GM23338 (cell line): ENCODE results near the gene NF1. TPM values are rescaled to one million over a fixed set of nuclear protein-coding genes. Genes with fewer than 3 reads are reported as not detected.

ENCODE experiments used
- ATAC-seq: fragments of 200-7000 bp; cut with Tn5 transposase; 3 replicates; pipeline ENCODE4 v1.9.1; 2020
- DNase-seq: peaks from one replicate; pipeline ENCODE4 v3.0.0-alpha.2; 2015; ENCODE audit warnings: low spot score
- H2AFZ ChIP-seq: fragments of 200-600 bp; sonication (generic); 2 replicates; pipeline ENCODE4 v1.8.0; 2016; ENCODE audit warnings: antibody characterized with exemption, mild to moderate bottlenecking, moderate library complexity
- H3F3A ChIP-seq: fragments of 200-600 bp; sonication (generic); replicated peaks from 2 replicates; pipeline ENCODE4 v1.8.0; 2017; ENCODE audit warnings: antibody characterized with exemption, mixed run types, low read depth
- H3K27ac ChIP-seq: fragments of 200-600 bp; sonication (generic); 2 replicates; pipeline ENCODE4 v1.6.1; 2016; ENCODE audit warnings: low read depth
- H3K27me3 ChIP-seq: fragments of 200-600 bp; sonication (generic); 2 replicates; pipeline ENCODE4 v1.8.0; 2016; ENCODE audit warnings: mild to moderate bottlenecking, mixed run types, moderate library complexity; ENCODE audit not compliant: insufficient read depth
- H3K36me3 ChIP-seq: fragments of 200-600 bp; sonication (generic); 2 replicates; pipeline ENCODE4 v1.8.0; 2016; ENCODE audit warnings: mild to moderate bottlenecking; ENCODE audit not compliant: insufficient read depth
- H3K4me1 ChIP-seq: fragments of 200-600 bp; sonication (generic); 2 replicates; pipeline ENCODE4 v1.8.0; 2016; ENCODE audit warnings: mild to moderate bottlenecking, moderate library complexity; ENCODE audit not compliant: insufficient read depth
- H3K4me2 ChIP-seq: fragments of 200-600 bp; sonication (generic); 2 replicates; pipeline ENCODE4 v1.7.1; 2017; ENCODE audit warnings: mixed run types
- H3K4me3 ChIP-seq: fragments of 200-600 bp; sonication (generic); 2 replicates; pipeline ENCODE4 v1.6.1; 2016; ENCODE audit warnings: mixed run types
- H3K79me2 ChIP-seq: fragments of 200-600 bp; sonication (generic); replicated peaks from 2 replicates; pipeline ENCODE4 v1.8.0; 2017; ENCODE audit warnings: mild to moderate bottlenecking; ENCODE audit not compliant: insufficient read depth
- H3K9me2 ChIP-seq: fragments of 200-600 bp; sonication (generic); 2 replicates; pipeline ENCODE4 v1.8.0; 2017; ENCODE audit not compliant: insufficient read depth
- H4K20me1 ChIP-seq: fragments of 200-600 bp; sonication (generic); replicated peaks from 2 replicates; pipeline ENCODE4 v1.8.0; 2017; ENCODE audit warnings: mild to moderate bottlenecking; ENCODE audit not compliant: insufficient read depth
- H3K27ac Mint-ChIP-seq: 2 replicates; pipeline ENCODE4 v1.8.0; 2020; ENCODE audit warnings: inconsistent platforms, mild to moderate bottlenecking, moderate library complexity, mixed read lengths
- H3K27me3 Mint-ChIP-seq: 3 replicates; pipeline ENCODE4 v1.8.0; 2022; ENCODE audit warnings: low read depth, mild to moderate bottlenecking, moderate library complexity, mixed read lengths, inconsistent platforms; ENCODE audit not compliant: insufficient read depth, poor library complexity
- H3K36me3 Mint-ChIP-seq: 3 replicates; pipeline ENCODE4 v1.8.0; 2021; ENCODE audit warnings: low read depth, mild to moderate bottlenecking, inconsistent platforms, moderate library complexity, mixed read lengths
- H3K4me1 Mint-ChIP-seq: 3 replicates; pipeline ENCODE4 v1.8.0; 2020; ENCODE audit warnings: mild to moderate bottlenecking, inconsistent platforms, mixed read lengths
- H3K4me3 Mint-ChIP-seq: 3 replicates; pipeline ENCODE4 v1.8.0; 2021; ENCODE audit warnings: moderate library complexity, mild to moderate bottlenecking, inconsistent platforms, mixed read lengths
- H3K9me3 Mint-ChIP-seq: 3 replicates; pipeline ENCODE4 v1.8.0; 2020; ENCODE audit warnings: moderate library complexity, mild to moderate bottlenecking, inconsistent platforms, mixed read lengths
- CREB1 ChIP-seq: fragments of 250-450 bp; sonication (Bioruptor Pico); IDR thresholded peaks from 2 replicates; pipeline ENCODE4 v1.5.0; 2020; ENCODE audit warnings: low read depth, mild to moderate bottlenecking, moderate library complexity
- EZH2 ChIP-seq: fragments of 200-600 bp; sonication (generic); IDR thresholded peaks from one replicate; pipeline ENCODE4 v1.8.0; 2017; ENCODE audit warnings: antibody characterized with exemption, mild to moderate bottlenecking, low read depth; ENCODE audit not compliant: unreplicated experiment
- EZH2phosphoT487 ChIP-seq: fragments of 200-600 bp; sonication (generic); IDR thresholded peaks from one replicate; pipeline ENCODE4 v1.8.1; 2018; ENCODE audit warnings: antibody characterized with exemption; ENCODE audit not compliant: unreplicated experiment
- STAT1 ChIP-seq: IDR thresholded peaks from one replicate; pipeline ENCODE4 v1.6.1; 2016; ENCODE audit warnings: antibody characterized with exemption; ENCODE audit not compliant: unreplicated experiment
- ZNF114 ChIP-seq: fragments of 250-450 bp; sonication (Bioruptor Pico); IDR thresholded peaks from 2 replicates; pipeline ENCODE4 v1.5.0; 2020; ENCODE audit warnings: mild to moderate bottlenecking, moderate library complexity
- polyA plus RNA-seq: library from polyadenylated mRNA; unstranded; fragments of >200 nt; fragmentation: Nextera tagmentation; extraction: Ambion mirVana; gene quantifications from 2 replicates; pipeline ENCODE4 v1.2.1, GENCODE V29; 2016
- total RNA-seq: library from RNA; depleted of rRNA; stranded (reverse); fragments of >200 nt; shearing (Covaris generic); gene quantifications from 2 replicates; pipeline ENCODE4 v1.2.3, GENCODE V29; 2014
- TF ChIP-seq, protein P1 (sequence below): IDR thresholded peaks from one replicate; pipeline ENCODE4 v1.6.1; 2018; ENCODE audit warnings: antibody characterized with exemption; ENCODE audit not compliant: unreplicated experiment
- TF ChIP-seq, protein P2 (sequence below): fragments of 250-450 bp; sonication (Bioruptor Pico); IDR thresholded peaks from 2 replicates; pipeline ENCODE4 v1.5.0; 2020; ENCODE audit warnings: mild to moderate bottlenecking, moderate library complexity

NF1 gene
- total and polyA plus RNA-seq, 2 experiments from 2014 or later: 16.3 to 49.7 TPM

DNA sequence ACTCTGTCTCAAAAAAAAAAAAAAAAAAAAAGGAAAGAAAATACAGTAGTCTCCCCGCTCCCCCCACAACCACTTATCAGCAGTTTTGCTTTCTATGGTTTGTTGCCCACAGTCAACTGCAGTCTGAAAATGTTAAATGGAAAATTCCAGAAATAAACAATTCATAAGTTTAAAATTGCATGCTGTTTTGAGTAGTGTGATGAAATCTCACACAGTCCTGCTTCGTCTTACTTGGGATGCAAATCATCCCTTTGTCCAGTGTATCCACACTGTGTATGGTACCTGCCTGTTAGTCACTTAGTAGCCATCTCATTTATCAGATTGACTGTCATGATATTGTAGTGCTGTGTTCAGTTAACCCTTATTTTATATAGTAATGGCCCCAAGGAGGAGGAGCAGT lies 41.5 kb downstream of the NF1 start:
- Histone ChIP-seq H3K27me3 (no peaks in the 10 kb centered on the region), H3K4me3 (no peak overlapping the region), H3K4me1 (no peaks in the 10 kb centered on the region), H2AFZ (no peak overlapping the region), H4K20me1 (no peaks in the 10 kb centered on the region), H3F3A (no peaks in the 10 kb centered on the region), H3K4me2 (no peak overlapping the region), H3K79me2 (peaks cover 53% of the 10 kb centered on the region), H3K9me2 (no peaks in the 10 kb centered on the region), H3K27ac (no peak overlapping the region), H3K36me3 (no peaks in the 10 kb centered on the region)
- H3K4me1 Mint-ChIP-seq: peaks cover 3% of the 10 kb centered on the region
- H3K27ac Mint-ChIP-seq: no peak overlapping the region
- H3K36me3 Mint-ChIP-seq: no peaks in the 10 kb centered on the region; the same call in 1 of the 3 replicates
- TF ChIP-seq CREB1 (CRISPR knock-in tag) (no peak), EZH2 (no peak)
- no peaks in the 10 kb centered on the region for H3K9me3 Mint-ChIP-seq
- DNase-seq (no peak), ATAC-seq (no peak)
- no peak overlapping the region for H3K4me3 Mint-ChIP-seq
- peaks cover 1% of the 10 kb centered on the region for H3K27me3 Mint-ChIP-seq

DNA sequence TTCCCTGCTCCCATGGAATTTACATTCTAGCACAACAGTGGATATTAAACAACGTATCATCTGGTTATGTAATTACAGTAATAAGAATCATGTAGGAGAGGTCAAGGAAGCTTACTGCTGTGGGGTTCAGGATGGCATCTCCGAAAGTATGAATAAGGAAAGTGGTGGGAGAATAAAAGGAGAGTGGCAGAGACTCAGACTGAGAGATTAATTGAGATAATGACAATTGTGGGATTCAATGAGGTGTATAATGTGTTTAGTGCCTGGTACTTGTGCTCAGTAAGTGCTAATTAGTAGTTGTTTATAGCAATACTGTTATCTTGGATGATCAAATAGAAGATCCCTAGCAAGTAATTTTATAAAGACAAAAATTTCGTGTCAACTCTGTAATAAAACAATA lies 45.3 kb downstream of the NF1 start:
- no peak for ATAC-seq
- H3K36me3 ChIP-seq: no peaks in the 10 kb centered on the region
- H3K4me1 ChIP-seq: peaks cover 6% of the 10 kb centered on the region; the same call in 1 of the 2 replicates
- no peak overlapping the region for H3K4me2 ChIP-seq
- Mint-ChIP-seq H3K36me3 (no peaks in the 10 kb centered on the region; the same call in 1 of the 3 replicates), H3K9me3 (no peaks in the 10 kb centered on the region), H3K27me3 (no peaks in the 10 kb centered on the region), H3K4me3 (no peak overlapping the region), H3K4me1 (peaks cover 11% of the 10 kb centered on the region), H3K27ac (no peak overlapping the region)
- no peak for DNase-seq
- no peak overlapping the region for H3K27ac ChIP-seq
- H3K27me3 ChIP-seq: no peaks in the 10 kb centered on the region
- no peaks in the 10 kb centered on the region for H3F3A ChIP-seq
- no peak overlapping the region for H2AFZ ChIP-seq
- H3K79me2 ChIP-seq: peaks cover 30% of the 10 kb centered on the region
- no peak for TF ChIP-seq EZH2
- no peaks in the 10 kb centered on the region for H3K9me2 ChIP-seq
- no peaks in the 10 kb centered on the region for H4K20me1 ChIP-seq
- H3K4me3 ChIP-seq: no peak overlapping the region

DNA sequence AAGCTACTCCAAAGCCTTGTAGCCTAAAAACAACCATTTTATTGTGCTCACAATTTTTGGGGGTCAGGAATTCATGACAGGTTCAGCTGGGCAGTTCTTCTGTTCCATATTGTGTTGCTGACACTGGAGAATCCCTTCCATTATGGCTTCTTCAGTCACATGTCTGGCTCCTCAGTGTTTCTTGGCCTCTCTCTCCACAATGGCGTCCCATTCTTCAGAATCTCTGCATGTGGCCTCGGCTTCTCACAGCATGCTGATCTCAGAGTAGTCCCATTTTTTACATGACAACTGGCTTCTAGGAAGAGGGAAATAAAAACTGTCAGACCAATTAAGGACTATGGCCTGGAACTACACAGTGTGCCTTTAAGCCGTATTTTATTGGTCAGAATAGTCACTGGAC lies 49.7 kb downstream of the NF1 start:
- no peak overlapping the region for H3K27ac Mint-ChIP-seq
- H2AFZ ChIP-seq: no peak overlapping the region
- no peaks in the 10 kb centered on the region for H3K27me3 Mint-ChIP-seq
- no peak overlapping the region for H3K4me3 Mint-ChIP-seq
- H3K9me3 Mint-ChIP-seq: no peaks in the 10 kb centered on the region
- no peak overlapping the region for H3K4me2 ChIP-seq
- ATAC-seq (peak; percentile 89), DNase-seq (peak; percentile 46)
- H3K36me3 ChIP-seq: no peaks in the 10 kb centered on the region
- no peaks in the 10 kb centered on the region for H3K9me2 ChIP-seq
- peaks cover 10% of the 10 kb centered on the region for H3K79me2 ChIP-seq
- H3K4me1 ChIP-seq: peaks cover 6% of the 10 kb centered on the region; the same call in 1 of the 2 replicates
- H4K20me1 ChIP-seq: no peaks in the 10 kb centered on the region
- H3K4me1 Mint-ChIP-seq: peaks cover 11% of the 10 kb centered on the region
- H3K27ac ChIP-seq: no peak overlapping the region
- H3K27me3 ChIP-seq: no peaks in the 10 kb centered on the region
- H3K4me3 ChIP-seq: no peak overlapping the region
- H3F3A ChIP-seq: no peaks in the 10 kb centered on the region
- H3K36me3 Mint-ChIP-seq: peaks cover 5% of the 10 kb centered on the region; the same call in 2 of the 3 replicates
- no peak for TF ChIP-seq EZH2
- TF ChIP-seq ZNF114 (CRISPR knock-in tag): no peak
- TF ChIP-seq, protein P1, sequence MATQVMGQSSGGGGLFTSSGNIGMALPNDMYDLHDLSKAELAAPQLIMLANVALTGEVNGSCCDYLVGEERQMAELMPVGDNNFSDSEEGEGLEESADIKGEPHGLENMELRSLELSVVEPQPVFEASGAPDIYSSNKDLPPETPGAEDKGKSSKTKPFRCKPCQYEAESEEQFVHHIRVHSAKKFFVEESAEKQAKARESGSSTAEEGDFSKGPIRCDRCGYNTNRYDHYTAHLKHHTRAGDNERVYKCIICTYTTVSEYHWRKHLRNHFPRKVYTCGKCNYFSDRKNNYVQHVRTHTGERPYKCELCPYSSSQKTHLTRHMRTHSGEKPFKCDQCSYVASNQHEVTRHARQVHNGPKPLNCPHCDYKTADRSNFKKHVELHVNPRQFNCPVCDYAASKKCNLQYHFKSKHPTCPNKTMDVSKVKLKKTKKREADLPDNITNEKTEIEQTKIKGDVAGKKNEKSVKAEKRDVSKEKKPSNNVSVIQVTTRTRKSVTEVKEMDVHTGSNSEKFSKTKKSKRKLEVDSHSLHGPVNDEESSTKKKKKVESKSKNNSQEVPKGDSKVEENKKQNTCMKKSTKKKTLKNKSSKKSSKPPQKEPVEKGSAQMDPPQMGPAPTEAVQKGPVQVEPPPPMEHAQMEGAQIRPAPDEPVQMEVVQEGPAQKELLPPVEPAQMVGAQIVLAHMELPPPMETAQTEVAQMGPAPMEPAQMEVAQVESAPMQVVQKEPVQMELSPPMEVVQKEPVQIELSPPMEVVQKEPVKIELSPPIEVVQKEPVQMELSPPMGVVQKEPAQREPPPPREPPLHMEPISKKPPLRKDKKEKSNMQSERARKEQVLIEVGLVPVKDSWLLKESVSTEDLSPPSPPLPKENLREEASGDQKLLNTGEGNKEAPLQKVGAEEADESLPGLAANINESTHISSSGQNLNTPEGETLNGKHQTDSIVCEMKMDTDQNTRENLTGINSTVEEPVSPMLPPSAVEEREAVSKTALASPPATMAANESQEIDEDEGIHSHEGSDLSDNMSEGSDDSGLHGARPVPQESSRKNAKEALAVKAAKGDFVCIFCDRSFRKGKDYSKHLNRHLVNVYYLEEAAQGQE: no peak
- TF ChIP-seq, protein P2, sequence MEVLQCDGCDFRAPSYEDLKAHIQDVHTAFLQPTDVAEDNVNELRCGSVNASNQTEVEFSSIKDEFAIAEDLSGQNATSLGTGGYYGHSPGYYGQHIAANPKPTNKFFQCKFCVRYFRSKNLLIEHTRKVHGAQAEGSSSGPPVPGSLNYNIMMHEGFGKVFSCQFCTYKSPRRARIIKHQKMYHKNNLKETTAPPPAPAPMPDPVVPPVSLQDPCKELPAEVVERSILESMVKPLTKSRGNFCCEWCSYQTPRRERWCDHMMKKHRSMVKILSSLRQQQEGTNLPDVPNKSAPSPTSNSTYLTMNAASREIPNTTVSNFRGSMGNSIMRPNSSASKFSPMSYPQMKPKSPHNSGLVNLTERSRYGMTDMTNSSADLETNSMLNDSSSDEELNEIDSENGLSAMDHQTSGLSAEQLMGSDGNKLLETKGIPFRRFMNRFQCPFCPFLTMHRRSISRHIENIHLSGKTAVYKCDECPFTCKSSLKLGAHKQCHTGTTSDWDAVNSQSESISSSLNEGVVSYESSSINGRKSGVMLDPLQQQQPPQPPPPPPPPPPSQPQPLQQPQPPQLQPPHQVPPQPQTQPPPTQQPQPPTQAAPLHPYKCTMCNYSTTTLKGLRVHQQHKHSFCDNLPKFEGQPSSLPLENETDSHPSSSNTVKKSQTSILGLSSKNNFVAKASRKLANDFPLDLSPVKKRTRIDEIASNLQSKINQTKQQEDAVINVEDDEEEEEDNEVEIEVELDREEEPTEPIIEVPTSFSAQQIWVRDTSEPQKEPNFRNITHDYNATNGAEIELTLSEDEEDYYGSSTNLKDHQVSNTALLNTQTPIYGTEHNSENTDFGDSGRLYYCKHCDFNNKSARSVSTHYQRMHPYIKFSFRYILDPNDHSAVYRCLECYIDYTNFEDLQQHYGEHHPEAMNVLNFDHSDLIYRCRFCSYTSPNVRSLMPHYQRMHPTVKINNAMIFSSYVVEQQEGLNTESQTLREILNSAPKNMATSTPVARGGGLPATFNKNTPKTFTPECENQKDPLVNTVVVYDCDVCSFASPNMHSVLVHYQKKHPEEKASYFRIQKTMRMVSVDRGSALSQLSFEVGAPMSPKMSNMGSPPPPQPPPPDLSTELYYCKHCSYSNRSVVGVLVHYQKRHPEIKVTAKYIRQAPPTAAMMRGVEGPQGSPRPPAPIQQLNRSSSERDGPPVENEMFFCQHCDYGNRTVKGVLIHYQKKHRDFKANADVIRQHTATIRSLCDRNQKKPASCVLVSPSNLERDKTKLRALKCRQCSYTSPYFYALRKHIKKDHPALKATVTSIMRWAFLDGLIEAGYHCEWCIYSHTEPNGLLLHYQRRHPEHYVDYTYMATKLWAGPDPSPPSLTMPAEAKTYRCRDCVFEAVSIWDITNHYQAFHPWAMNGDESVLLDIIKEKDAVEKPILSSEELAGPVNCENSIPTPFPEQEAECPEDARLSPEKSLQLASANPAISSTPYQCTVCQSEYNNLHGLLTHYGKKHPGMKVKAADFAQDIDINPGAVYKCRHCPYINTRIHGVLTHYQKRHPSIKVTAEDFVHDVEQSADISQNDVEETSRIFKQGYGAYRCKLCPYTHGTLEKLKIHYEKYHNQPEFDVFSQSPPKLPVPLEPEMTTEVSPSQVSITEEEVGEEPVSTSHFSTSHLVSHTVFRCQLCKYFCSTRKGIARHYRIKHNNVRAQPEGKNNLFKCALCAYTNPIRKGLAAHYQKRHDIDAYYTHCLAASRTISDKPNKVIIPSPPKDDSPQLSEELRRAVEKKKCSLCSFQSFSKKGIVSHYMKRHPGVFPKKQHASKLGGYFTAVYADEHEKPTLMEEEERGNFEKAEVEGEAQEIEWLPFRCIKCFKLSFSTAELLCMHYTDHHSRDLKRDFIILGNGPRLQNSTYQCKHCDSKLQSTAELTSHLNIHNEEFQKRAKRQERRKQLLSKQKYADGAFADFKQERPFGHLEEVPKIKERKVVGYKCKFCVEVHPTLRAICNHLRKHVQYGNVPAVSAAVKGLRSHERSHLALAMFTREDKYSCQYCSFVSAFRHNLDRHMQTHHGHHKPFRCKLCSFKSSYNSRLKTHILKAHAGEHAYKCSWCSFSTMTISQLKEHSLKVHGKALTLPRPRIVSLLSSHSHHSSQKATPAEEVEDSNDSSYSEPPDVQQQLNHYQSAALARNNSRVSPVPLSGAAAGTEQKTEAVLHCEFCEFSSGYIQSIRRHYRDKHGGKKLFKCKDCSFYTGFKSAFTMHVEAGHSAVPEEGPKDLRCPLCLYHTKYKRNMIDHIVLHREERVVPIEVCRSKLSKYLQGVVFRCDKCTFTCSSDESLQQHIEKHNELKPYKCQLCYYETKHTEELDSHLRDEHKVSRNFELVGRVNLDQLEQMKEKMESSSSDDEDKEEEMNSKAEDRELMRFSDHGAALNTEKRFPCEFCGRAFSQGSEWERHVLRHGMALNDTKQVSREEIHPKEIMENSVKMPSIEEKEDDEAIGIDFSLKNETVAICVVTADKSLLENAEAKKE: no peak
- no peak for TF ChIP-seq EZH2phosphoT487
- no peak for TF ChIP-seq STAT1
